Stimulated activated CD4-positive, alpha-beta T cell treated with anti-CD3 and anti-CD28 coated beads, Interleukin-4, amount 100 ng/mL, for 1 hour (primary cell): ENCODE results near the gene ADGRL3.
"Not testable (repeated sequence)": the region's sequence is repeated elsewhere in the genome, so short reads cannot be mapped to it uniquely, and the experiment has no call there.

ENCODE experiments used
- DNase-seq: peaks from one replicate; pipeline ENCODE4 v3.0.0-alpha.2; 2020

ADGRL3 gene

GRCh38 chr4:61923179-61923578, 723.1 kb downstream of the ADGRL3 start:
- DNase-seq, result no peak

- no peak for DNase-seq
These were observed 724.0 kb downstream of the ADGRL3 start for GRCh38 chr4:61924131-61924530.

GRCh38 chr4:61933527-61933926, 733.4 kb downstream of the ADGRL3 start:
- DNase-seq, result no peak

GRCh38 chr4:61934198-61934597, 734.1 kb downstream of the ADGRL3 start:
- no peak for DNase-seq

GRCh38 chr4:61938250-61938846, 738.2 kb downstream of the ADGRL3 start:
- peak; percentile 1 for DNase-seq

GRCh38 chr4:61950625-61951024, 750.5 kb downstream of the ADGRL3 start:
- no peak for DNase-seq

GRCh38 chr4:61953386-61953785, 753.3 kb downstream of the ADGRL3 start:
- DNase-seq, result no peak

GRCh38 chr4:61958591-61958990, 758.5 kb downstream of the ADGRL3 start:
- no peak for DNase-seq

GRCh38 chr4:61959087-61959486, 759.0 kb downstream of the ADGRL3 start:
- no peak for DNase-seq

GRCh38 chr4:61984260-61984909, 784.3 kb downstream of the ADGRL3 start:
- DNase-seq, result no peak

- no peak for DNase-seq
These were observed 785.3 kb downstream of the ADGRL3 start for GRCh38 chr4:61985426-61985825.

GRCh38 chr4:61986929-61987328, 786.8 kb downstream of the ADGRL3 start:
- not testable (repeated sequence) for DNase-seq

- no peak for DNase-seq
These were observed 792.2 kb downstream of the ADGRL3 start for GRCh38 chr4:61992351-61992750.

GRCh38 chr4:61994036-61994435, 793.9 kb downstream of the ADGRL3 start:
- no peak for DNase-seq

- no peak for DNase-seq
These were observed 795.7 kb downstream of the ADGRL3 start for GRCh38 chr4:61995717-61996340.

- DNase-seq, result no peak
These were observed 796.8 kb downstream of the ADGRL3 start for GRCh38 chr4:61996943-61997342.

- DNase-seq, result no peak
These were observed 797.7 kb downstream of the ADGRL3 start for GRCh38 chr4:61997831-61998230.

- no peak for DNase-seq
These were observed 803.6 kb downstream of the ADGRL3 start for GRCh38 chr4:62003695-62004094.

- DNase-seq, result no peak
These were observed 804.8 kb downstream of the ADGRL3 start for GRCh38 chr4:62004881-62005280.

- DNase-seq, result no peak
These were observed 806.0 kb downstream of the ADGRL3 start for GRCh38 chr4:62006108-62006507.

GRCh38 chr4:62015043-62015739, 815.1 kb downstream of the ADGRL3 start:
- DNase-seq, result no peak

GRCh38 chr4:62018537-62018936, 818.4 kb downstream of the ADGRL3 start:
- DNase-seq, result no peak

- no peak for DNase-seq
These were observed 823.5 kb downstream of the ADGRL3 start for GRCh38 chr4:62023633-62024032.

- DNase-seq, result no peak
These were observed 828.6 kb downstream of the ADGRL3 start for GRCh38 chr4:62028745-62029144.
